GM12878 (cell line): ENCODE data around the gene FERMT1.

Experiments
- DPF2 ChIP-seq: fragments of 450-650 bp; IDR thresholded peaks from 2 replicates; pipeline ENCODE4 v1.6.1; 2017; ENCODE audit warnings: mild to moderate bottlenecking
- EZH2 ChIP-seq: IDR thresholded peaks from 2 replicates; pipeline ENCODE4 v1.6.1; 2012; ENCODE audit warnings: low read depth, mild to moderate bottlenecking, control low read depth, inconsistent platforms, low read length, borderline replicate concordance; ENCODE audit not compliant: control insufficient read depth
- PAX8 ChIP-seq: fragments of 450-650 bp; IDR thresholded peaks from 2 replicates; pipeline ENCODE4 v1.6.1; 2017; ENCODE audit warnings: mild to moderate bottlenecking, moderate library complexity
- SMARCA5 ChIP-seq: fragments of 450-650 bp; IDR thresholded peaks from 2 replicates; pipeline ENCODE4 v1.6.1; 2017; ENCODE audit warnings: mild to moderate bottlenecking
- ZNF274 ChIP-seq: IDR thresholded peaks from one replicate; pipeline ENCODE4 v1.8.0; 2011; ENCODE audit not compliant: insufficient read length, insufficient read depth
- TF ChIP-seq, protein P1 (sequence below), 3 experiments: IDR thresholded peaks in 2 of 3; conservative IDR thresholded peaks in 1 of 3; 2 replicates each; pipeline ENCODE4 v1.5.1; 2011; ENCODE audit warnings: low read depth in 3 of 3, low read length in 3 of 3, mild to moderate bottlenecking in 3 of 3, control low read depth in 2 of 3, moderate library complexity in 2 of 3, inconsistent platforms in 1 of 3, mixed read lengths in 1 of 3; ENCODE audit not compliant: control insufficient read depth in 2 of 3, insufficient read depth in 1 of 3; ENCODE audit errors: extremely low read depth in 1 of 3
- TF ChIP-seq, protein P2 (sequence below): fragments of 450-650 bp; IDR thresholded peaks from 2 replicates; pipeline ENCODE4 v1.6.1; 2017; ENCODE audit warnings: mild to moderate bottlenecking
- TF ChIP-seq, protein P3 (sequence below): IDR thresholded peaks from 2 replicates; pipeline ENCODE4 v1.6.1; 2011; ENCODE audit warnings: low read depth, mild to moderate bottlenecking, low read length, moderate library complexity, borderline replicate concordance; ENCODE audit errors: extremely low read depth
- TF ChIP-seq, protein P4 (sequence below): IDR thresholded peaks from 2 replicates; pipeline ENCODE4 v1.6.1; 2012; ENCODE audit warnings: low read length, inconsistent platforms

DNA sequence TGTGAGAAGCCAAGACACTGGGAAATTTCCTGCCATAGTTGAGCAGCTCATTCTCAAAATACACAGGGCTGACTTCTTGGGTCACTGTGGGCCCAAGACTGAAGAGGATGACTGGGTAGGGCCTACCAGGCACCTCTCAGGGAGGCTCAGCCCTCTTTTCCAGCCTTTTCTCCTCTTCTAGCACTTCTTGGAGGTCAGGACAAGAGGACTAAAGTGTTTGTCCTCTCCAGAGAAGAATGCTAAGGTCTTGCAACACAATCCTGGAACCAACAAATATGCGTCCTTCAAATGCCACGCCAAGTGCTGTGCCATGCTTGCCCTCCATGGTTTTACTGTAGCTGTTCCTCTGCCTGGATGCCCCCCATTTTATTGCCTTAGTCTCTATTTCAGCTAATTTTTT, 65.7 kb downstream of the FERMT1 start:
- TF ChIP-seq PAX8 (no peak), EZH2 (no peak), ZNF274 (no peak), SMARCA5 (no peak), DPF2 (no peak)
- TF ChIP-seq, protein P1, sequence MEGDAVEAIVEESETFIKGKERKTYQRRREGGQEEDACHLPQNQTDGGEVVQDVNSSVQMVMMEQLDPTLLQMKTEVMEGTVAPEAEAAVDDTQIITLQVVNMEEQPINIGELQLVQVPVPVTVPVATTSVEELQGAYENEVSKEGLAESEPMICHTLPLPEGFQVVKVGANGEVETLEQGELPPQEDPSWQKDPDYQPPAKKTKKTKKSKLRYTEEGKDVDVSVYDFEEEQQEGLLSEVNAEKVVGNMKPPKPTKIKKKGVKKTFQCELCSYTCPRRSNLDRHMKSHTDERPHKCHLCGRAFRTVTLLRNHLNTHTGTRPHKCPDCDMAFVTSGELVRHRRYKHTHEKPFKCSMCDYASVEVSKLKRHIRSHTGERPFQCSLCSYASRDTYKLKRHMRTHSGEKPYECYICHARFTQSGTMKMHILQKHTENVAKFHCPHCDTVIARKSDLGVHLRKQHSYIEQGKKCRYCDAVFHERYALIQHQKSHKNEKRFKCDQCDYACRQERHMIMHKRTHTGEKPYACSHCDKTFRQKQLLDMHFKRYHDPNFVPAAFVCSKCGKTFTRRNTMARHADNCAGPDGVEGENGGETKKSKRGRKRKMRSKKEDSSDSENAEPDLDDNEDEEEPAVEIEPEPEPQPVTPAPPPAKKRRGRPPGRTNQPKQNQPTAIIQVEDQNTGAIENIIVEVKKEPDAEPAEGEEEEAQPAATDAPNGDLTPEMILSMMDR (IDR thresholded peaks at IDR 0.05 in 2 of 3, conservative IDR thresholded peaks at IDR 0.05 in 1 of 3; ENCODE audit: control insufficient read depth in 2 of 3, extremely low read depth in 1 of 3, insufficient read depth in 1 of 3, low read depth in 3 of 3, low read length in 3 of 3), result no peak
- TF ChIP-seq, protein P2, sequence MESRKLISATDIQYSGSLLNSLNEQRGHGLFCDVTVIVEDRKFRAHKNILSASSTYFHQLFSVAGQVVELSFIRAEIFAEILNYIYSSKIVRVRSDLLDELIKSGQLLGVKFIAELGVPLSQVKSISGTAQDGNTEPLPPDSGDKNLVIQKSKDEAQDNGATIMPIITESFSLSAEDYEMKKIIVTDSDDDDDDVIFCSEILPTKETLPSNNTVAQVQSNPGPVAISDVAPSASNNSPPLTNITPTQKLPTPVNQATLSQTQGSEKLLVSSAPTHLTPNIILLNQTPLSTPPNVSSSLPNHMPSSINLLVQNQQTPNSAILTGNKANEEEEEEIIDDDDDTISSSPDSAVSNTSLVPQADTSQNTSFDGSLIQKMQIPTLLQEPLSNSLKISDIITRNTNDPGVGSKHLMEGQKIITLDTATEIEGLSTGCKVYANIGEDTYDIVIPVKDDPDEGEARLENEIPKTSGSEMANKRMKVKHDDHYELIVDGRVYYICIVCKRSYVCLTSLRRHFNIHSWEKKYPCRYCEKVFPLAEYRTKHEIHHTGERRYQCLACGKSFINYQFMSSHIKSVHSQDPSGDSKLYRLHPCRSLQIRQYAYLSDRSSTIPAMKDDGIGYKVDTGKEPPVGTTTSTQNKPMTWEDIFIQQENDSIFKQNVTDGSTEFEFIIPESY, result no peak
- TF ChIP-seq, protein P3, sequence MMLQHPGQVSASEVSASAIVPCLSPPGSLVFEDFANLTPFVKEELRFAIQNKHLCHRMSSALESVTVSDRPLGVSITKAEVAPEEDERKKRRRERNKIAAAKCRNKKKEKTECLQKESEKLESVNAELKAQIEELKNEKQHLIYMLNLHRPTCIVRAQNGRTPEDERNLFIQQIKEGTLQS, result no peak
- TF ChIP-seq, protein P4, sequence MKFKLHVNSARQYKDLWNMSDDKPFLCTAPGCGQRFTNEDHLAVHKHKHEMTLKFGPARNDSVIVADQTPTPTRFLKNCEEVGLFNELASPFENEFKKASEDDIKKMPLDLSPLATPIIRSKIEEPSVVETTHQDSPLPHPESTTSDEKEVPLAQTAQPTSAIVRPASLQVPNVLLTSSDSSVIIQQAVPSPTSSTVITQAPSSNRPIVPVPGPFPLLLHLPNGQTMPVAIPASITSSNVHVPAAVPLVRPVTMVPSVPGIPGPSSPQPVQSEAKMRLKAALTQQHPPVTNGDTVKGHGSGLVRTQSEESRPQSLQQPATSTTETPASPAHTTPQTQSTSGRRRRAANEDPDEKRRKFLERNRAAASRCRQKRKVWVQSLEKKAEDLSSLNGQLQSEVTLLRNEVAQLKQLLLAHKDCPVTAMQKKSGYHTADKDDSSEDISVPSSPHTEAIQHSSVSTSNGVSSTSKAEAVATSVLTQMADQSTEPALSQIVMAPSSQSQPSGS, result no peak
